ENCODE data around the gene GRIK2. TPM values are rescaled to one million over a fixed set of nuclear protein-coding genes. Genes with fewer than 3 reads are reported as not detected.

GRIK2 gene
- total and polyA plus RNA-seq, 2 of the 4 experiments (the other 2 are of a cell fraction): 8.2 to 15.2 TPM

GRCh38 chr6:101832371-101832770, 438.9 kb downstream of the GRIK2 start:
- no CpG with 5 or more reads among the region's 2 CpGs for whole genome bisulfite sequencing, 2 experiments (ENCODE audit: extremely low coverage in 2 of 2, insufficient read length in 1 of 2)
- no peak overlapping the region for H2AK9ac ChIP-seq (replicated peaks; ENCODE audit: low read depth, low read length, poor library complexity)
- no peaks in the 10 kb centered on the region for H3K4me1 ChIP-seq (ENCODE audit: control insufficient read depth, insufficient read depth, low read length)
- DNase-seq: no peak
- ChIA-PET CTCF (no interaction called here), POLR2A (ENCODE audit: unreplicated experiment) (no interaction called here)
- no peak overlapping the region for H2BK120ac ChIP-seq (ENCODE audit: low read depth, low read length)
- no peak for ATAC-seq (ENCODE audit: low read depth)
- intact Hi-C loops (cut with micrococcal nuclease): no loop called here
- H3K36me3 ChIP-seq (ENCODE audit: control insufficient read depth, insufficient read depth, low read length): no peaks in the 10 kb centered on the region
- H3K18ac ChIP-seq (ENCODE audit: low read depth, low read length): no peak overlapping the region
- H2BK15ac ChIP-seq (ENCODE audit: low read depth, low read length): no peak overlapping the region
- H3K9ac ChIP-seq (ENCODE audit: low read depth, low read length): no peak overlapping the region
- no peak overlapping the region for H3K4ac ChIP-seq (ENCODE audit: low read depth, low read length)
- no peak overlapping the region for H3K23ac ChIP-seq (ENCODE audit: low read depth, low read length)
- BruUV-seq (replicated peaks): no TSS peak
- no peak overlapping the region for H4K91ac ChIP-seq (ENCODE audit: insufficient read depth, low read depth, low read length)
- H2BK5ac ChIP-seq (ENCODE audit: low read depth, low read length, poor library complexity, severe bottlenecking): no peak overlapping the region
- H3K9me3 ChIP-seq (ENCODE audit: control insufficient read depth, insufficient read depth, low read length): peaks cover 4% of the 10 kb centered on the region; the same call in 1 of the 2 replicates
- no peak overlapping the region for H4K8ac ChIP-seq (ENCODE audit: low read depth in 2 of 2, low read length in 2 of 2)
- no peak overlapping the region for H3K27ac ChIP-seq (ENCODE audit: insufficient read depth, low read length)
- dilution Hi-C loops (cut with HindIII; ENCODE audit: low sequenced_read_pairs, unreplicated experiment): no loop called here
- H3K27me3 ChIP-seq (ENCODE audit: control insufficient read depth, insufficient read depth, low read length): no peaks in the 10 kb centered on the region
- in situ Hi-C loops (cut with MboI; ENCODE audit: low sequenced_read_pairs): no loop called here
- no peak overlapping the region for H2AFZ ChIP-seq (replicated peaks; ENCODE audit: low read length, poor library complexity)
- no peak for TF ChIP-seq CEBPB (IDR thresholded peaks at IDR 0.05; ENCODE audit: low read depth, low read length)
- no peak for TF ChIP-seq NFE2L2 (IDR thresholded peaks at IDR 0.05; ENCODE audit: low read depth, low read length)
- TF ChIP-seq BHLHE40 (IDR thresholded peaks at IDR 0.05; ENCODE audit: low read depth, low read length): no peak
- TF ChIP-seq SMC3 (IDR thresholded peaks at IDR 0.05; ENCODE audit: low read depth, low read length): no peak
- no peak for TF ChIP-seq POLR2A (IDR thresholded peaks at IDR 0.05; ENCODE audit: low read depth, low read length)
- TF ChIP-seq MXI1 (IDR thresholded peaks at IDR 0.05; ENCODE audit: borderline replicate concordance, low read depth, low read length): no peak
- no peak for TF ChIP-seq MAFK (IDR thresholded peaks at IDR 0.05; ENCODE audit: low read depth, low read length)
- no peak overlapping the region for H2AK5ac ChIP-seq (ENCODE audit: low read depth, low read length)
- H3K56ac ChIP-seq (ENCODE audit: extremely low read depth, insufficient read depth, low read length): no peak overlapping the region
- no peaks in the 10 kb centered on the region for H4K20me1 ChIP-seq (ENCODE audit: insufficient read depth, low read length)
- no peak overlapping the region for H3K4me2 ChIP-seq (ENCODE audit: low read depth, low read length)
- no peak overlapping the region for H3K4me3 ChIP-seq (ENCODE audit: insufficient read depth, low read depth, low read length)
- H2BK20ac ChIP-seq (ENCODE audit: low read depth, low read length): no peak overlapping the region
- no peaks in the 10 kb centered on the region for H3K79me1 ChIP-seq (ENCODE audit: low read depth in 1 of 2, low read length in 2 of 2)
- H4K5ac ChIP-seq (ENCODE audit: low read depth, low read length): no peak overlapping the region
- no peak overlapping the region for H3K14ac ChIP-seq (replicated peaks; ENCODE audit: low read depth, low read length)
- H3K9me1 ChIP-seq (ENCODE audit: insufficient read depth, low read length): no peaks in the 10 kb centered on the region

Measured in IMR-90 (cell line).